ENCODE results near the gene CRADD. TPM values are rescaled to one million over a fixed set of nuclear protein-coding genes. Genes with fewer than 3 reads are reported as not detected.

The CRADD gene
- total and polyA plus RNA-seq, 2 experiments from 2014 or later, result 18.6 to 21.5 TPM

DNA sequence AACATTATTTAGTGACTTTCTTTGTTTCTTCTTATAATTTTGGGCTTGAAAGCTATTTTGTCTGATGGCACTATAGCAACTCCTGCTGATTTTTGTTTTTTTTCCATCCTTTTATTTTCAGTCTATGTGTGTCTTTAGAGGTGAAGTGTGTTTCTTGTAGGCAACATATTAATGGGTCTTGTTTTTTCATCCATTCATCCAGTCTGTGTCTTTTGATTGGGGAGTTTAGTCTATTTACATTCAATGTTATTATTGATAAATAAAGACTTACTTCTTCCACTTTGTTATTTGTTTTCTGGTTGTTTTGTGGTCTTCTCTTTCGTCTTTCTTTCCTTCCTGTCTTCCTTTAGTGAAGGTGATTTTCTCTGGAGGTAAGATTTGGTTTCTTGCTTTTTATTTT lies 198.0 kb downstream of the CRADD start:
- no peaks in the 10 kb centered on the region for H4K20me1 ChIP-seq (ENCODE audit: insufficient read depth)
- 52 to 58% methylated on average over 1 of the region's 1 CpG for WGBS, 2 experiments (ENCODE audit: low coverage in 1 of 2, low lambda C conversion rate in 2 of 2, missing lambda C conversion rate in 2 of 2)
- H3K9me2 ChIP-seq (ENCODE audit: insufficient read depth), result no peaks in the 10 kb centered on the region
- no peak for TF ChIP-seq EZH2 (IDR thresholded peaks at IDR 0.05; ENCODE audit: insufficient read depth, poor library complexity, severe bottlenecking)
- TF ChIP-seq EZH2phosphoT487 (IDR thresholded peaks at IDR 0.05; ENCODE audit: insufficient read depth, low read depth), result no peak
- H3K27ac ChIP-seq, result no peak overlapping the region
- no peak overlapping the region for H3K4me3 ChIP-seq
- H3K79me2 ChIP-seq (ENCODE audit: insufficient read depth), result no peaks in the 10 kb centered on the region
- no peaks in the 10 kb centered on the region for H3K36me3 ChIP-seq (ENCODE audit: low read depth)
- peaks cover 2% of the 10 kb centered on the region for H3F3A ChIP-seq (ENCODE audit: insufficient read depth)
- no peak overlapping the region for H3K9ac ChIP-seq
- no peak overlapping the region for H2AFZ ChIP-seq
- in situ Hi-C loops (cut with MboI), result no loop called here
- H3K4me2 ChIP-seq (ENCODE audit: unreplicated experiment), result no peak overlapping the region
- H3K4me1 ChIP-seq (ENCODE audit: insufficient read depth), result peaks cover 12% of the 10 kb centered on the region
- no peaks in the 10 kb centered on the region for H3K27me3 ChIP-seq (replicated peaks; ENCODE audit: insufficient read depth)
- DNase-seq, result no peak
- peaks cover 15% of the 10 kb centered on the region for H3K9me3 ChIP-seq (ENCODE audit: low read depth)

DNA sequence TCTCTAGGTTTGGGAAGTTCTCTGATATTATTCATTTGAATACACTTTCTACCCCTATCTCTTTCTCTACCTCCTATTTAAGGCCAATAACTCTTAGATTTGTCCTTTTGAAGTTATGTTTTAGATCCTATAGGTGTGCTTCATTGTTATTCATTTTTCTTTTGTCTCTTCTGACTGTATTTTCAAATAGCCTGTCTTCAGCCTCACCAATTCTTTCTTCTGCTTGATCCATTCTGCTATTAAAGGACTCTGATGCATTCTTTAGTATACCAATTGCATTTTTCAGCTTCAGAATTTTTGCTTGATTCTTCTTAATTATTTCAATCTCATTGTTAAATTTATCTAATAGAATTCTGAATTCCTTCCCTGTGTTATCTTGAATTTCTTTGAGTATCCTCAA lies 199.2 kb downstream of the CRADD start:
- no peak overlapping the region for H2AFZ ChIP-seq
- DNase-seq, result no peak
- peaks cover 13% of the 10 kb centered on the region for H3F3A ChIP-seq (ENCODE audit: insufficient read depth)
- in situ Hi-C loops (cut with MboI), result no loop called here
- no peaks in the 10 kb centered on the region for H3K9me2 ChIP-seq (ENCODE audit: insufficient read depth)
- TF ChIP-seq EZH2 (IDR thresholded peaks at IDR 0.05; ENCODE audit: insufficient read depth, poor library complexity, severe bottlenecking) (no peak), EZH2phosphoT487 (IDR thresholded peaks at IDR 0.05; ENCODE audit: insufficient read depth, low read depth) (no peak)
- no peak overlapping the region for H3K27ac ChIP-seq
- no peak overlapping the region for H3K9ac ChIP-seq
- no peak overlapping the region for H3K4me2 ChIP-seq (ENCODE audit: unreplicated experiment)
- no peaks in the 10 kb centered on the region for H4K20me1 ChIP-seq (ENCODE audit: insufficient read depth)
- peaks cover 23% of the 10 kb centered on the region for H3K4me1 ChIP-seq (ENCODE audit: insufficient read depth)
- H3K79me2 ChIP-seq (ENCODE audit: insufficient read depth), result no peaks in the 10 kb centered on the region
- no peak overlapping the region for H3K4me3 ChIP-seq
- peaks cover 15% of the 10 kb centered on the region for H3K9me3 ChIP-seq (ENCODE audit: low read depth)
- H3K36me3 ChIP-seq (ENCODE audit: low read depth), result no peaks in the 10 kb centered on the region
- no peaks in the 10 kb centered on the region for H3K27me3 ChIP-seq (replicated peaks; ENCODE audit: insufficient read depth)

GRCh38 chr12:93877446-93877845 lies 200.3 kb downstream of the CRADD start:
- TF ChIP-seq EZH2phosphoT487 (IDR thresholded peaks at IDR 0.05; ENCODE audit: insufficient read depth, low read depth), result no peak
- no peak for TF ChIP-seq EZH2 (IDR thresholded peaks at IDR 0.05; ENCODE audit: insufficient read depth, poor library complexity, severe bottlenecking)
- peaks cover 23% of the 10 kb centered on the region for H3K4me1 ChIP-seq (ENCODE audit: insufficient read depth)

GRCh38 chr12:93879476-93880421 lies 202.6 kb downstream of the CRADD start:
- Histone ChIP-seq H3K27me3 (replicated peaks; ENCODE audit: insufficient read depth) (no peaks in the 10 kb centered on the region), H3K27ac (peak overlapping the region; percentile 27; the same call in 1 of the 2 replicates), H3K4me3 (no peak overlapping the region), H2AFZ (peak overlapping the region; percentile 29; the same call in 1 of the 2 replicates), H3K9me2 (ENCODE audit: insufficient read depth) (no peaks in the 10 kb centered on the region), H3K9ac (no peak overlapping the region), H3K9me3 (ENCODE audit: low read depth) (peaks cover 7% of the 10 kb centered on the region), H3K79me2 (ENCODE audit: insufficient read depth) (no peaks in the 10 kb centered on the region), H3F3A (ENCODE audit: insufficient read depth) (peaks cover 36% of the 10 kb centered on the region), H3K4me2 (ENCODE audit: unreplicated experiment) (peak overlapping the region; percentile 45), H4K20me1 (ENCODE audit: insufficient read depth) (no peaks in the 10 kb centered on the region), H3K4me1 (ENCODE audit: insufficient read depth) (peaks cover 47% of the 10 kb centered on the region), H3K36me3 (ENCODE audit: low read depth) (no peaks in the 10 kb centered on the region)
- no peak for TF ChIP-seq EZH2phosphoT487 (IDR thresholded peaks at IDR 0.05; ENCODE audit: insufficient read depth, low read depth)
- TF ChIP-seq EZH2 (IDR thresholded peaks at IDR 0.05; ENCODE audit: insufficient read depth, poor library complexity, severe bottlenecking), result no peak
- in situ Hi-C loops (cut with MboI), result no loop called here
- 91 to 93% methylated on average over 6 of the region's 6 CpGs for WGBS, 2 experiments (ENCODE audit: low coverage in 1 of 2, low lambda C conversion rate in 2 of 2, missing lambda C conversion rate in 2 of 2)
- DNase-seq, result peak; percentile 78

More at GRCh38 chr12:93877446-93877845, 200.3 kb downstream of the CRADD start:
- Histone ChIP-seq H3K9ac (no peak overlapping the region), H3K79me2 (ENCODE audit: insufficient read depth) (no peaks in the 10 kb centered on the region), H4K20me1 (ENCODE audit: insufficient read depth) (no peaks in the 10 kb centered on the region), H3K27me3 (replicated peaks; ENCODE audit: insufficient read depth) (no peaks in the 10 kb centered on the region), H3K27ac (no peak overlapping the region), H2AFZ (no peak overlapping the region), H3K36me3 (ENCODE audit: low read depth) (no peaks in the 10 kb centered on the region), H3F3A (ENCODE audit: insufficient read depth) (peaks cover 13% of the 10 kb centered on the region), H3K4me3 (no peak overlapping the region), H3K9me2 (ENCODE audit: insufficient read depth) (no peaks in the 10 kb centered on the region), H3K9me3 (ENCODE audit: low read depth) (peaks cover 14% of the 10 kb centered on the region), H3K4me2 (ENCODE audit: unreplicated experiment) (no peak overlapping the region)
- DNase-seq, result no peak
- in situ Hi-C loops (cut with MboI), result no loop called here

All from GM23248 (cell line).